Trophoblast cell (in vitro differentiated cells and primary cell): ENCODE measurements around the gene PPRC1.

Experiments
- DNase-seq, 2 donors: peaks; one replicate each; pipeline ENCODE4 v3.0.0-alpha.2; 2016
- H2AFZ ChIP-seq: 2 replicates; pipeline ENCODE4 v1.6.1; 2013; ENCODE audit warnings: low read length, moderate library complexity, mild to moderate bottlenecking; ENCODE audit not compliant: insufficient read depth, poor library complexity
- H2AK5ac ChIP-seq: 2 replicates; pipeline ENCODE4 v1.6.1; 2013; ENCODE audit warnings: mild to moderate bottlenecking, low read length
- H2BK120ac ChIP-seq: 2 replicates; pipeline ENCODE4 v1.6.1; 2013; ENCODE audit warnings: low read length, mild to moderate bottlenecking, moderate library complexity; ENCODE audit not compliant: insufficient read depth, poor library complexity
- H2BK12ac ChIP-seq: 2 replicates; pipeline ENCODE4 v1.6.1; 2013; ENCODE audit warnings: mild to moderate bottlenecking, low read length, moderate library complexity
- H2BK5ac ChIP-seq: 2 replicates; pipeline ENCODE4 v1.6.1; 2013; ENCODE audit warnings: low read length, low read depth, moderate library complexity, mild to moderate bottlenecking; ENCODE audit not compliant: poor library complexity
- H3K14ac ChIP-seq: 2 replicates; pipeline ENCODE4 v1.6.1; 2013; ENCODE audit warnings: mild to moderate bottlenecking, low read length
- H3K18ac ChIP-seq: 2 replicates; pipeline ENCODE4 v1.6.1; 2013; ENCODE audit warnings: mild to moderate bottlenecking, low read length
- H3K23ac ChIP-seq: 2 replicates; pipeline ENCODE4 v1.6.1; 2013; ENCODE audit warnings: low read length
- H3K27ac ChIP-seq: 2 replicates; pipeline ENCODE4 v1.5.1; 2013; ENCODE audit warnings: low read depth, mild to moderate bottlenecking, inconsistent platforms, low read length, moderate library complexity
- H3K27me3 ChIP-seq: 2 replicates; pipeline ENCODE4 v1.6.1; 2013; ENCODE audit warnings: inconsistent platforms, mild to moderate bottlenecking, low read length, moderate library complexity; ENCODE audit not compliant: insufficient read depth
- H3K36me3 ChIP-seq, 2 experiments: 1 replicate in 1 of 2; 2 replicates in 1 of 2; pipeline ENCODE4 v1.6.1; 2013; ENCODE audit warnings: low read length in 2 of 2, mild to moderate bottlenecking in 2 of 2, moderate library complexity in 1 of 2; ENCODE audit not compliant: insufficient read depth in 2 of 2, control insufficient read depth in 1 of 2
- H3K4ac ChIP-seq: 2 replicates; pipeline ENCODE4 v1.6.1; 2013; ENCODE audit warnings: low read depth, mild to moderate bottlenecking, low read length, moderate library complexity
- H3K4me1 ChIP-seq, 2 experiments: 1 replicate in 1 of 2; 2 replicates in 1 of 2; pipeline ENCODE4 v1.6.1; 2013; ENCODE audit warnings: low read length in 2 of 2, mild to moderate bottlenecking in 2 of 2, moderate library complexity in 1 of 2; ENCODE audit not compliant: insufficient read depth in 2 of 2, control insufficient read depth in 1 of 2
- H3K4me2 ChIP-seq: 2 replicates; pipeline ENCODE4 v1.6.1; 2013; ENCODE audit warnings: inconsistent platforms, mild to moderate bottlenecking, low read length, moderate library complexity
- H3K4me3 ChIP-seq: 2 replicates; pipeline ENCODE4 v1.5.1; 2013; ENCODE audit warnings: mild to moderate bottlenecking, low read depth, low read length, inconsistent platforms
- H3K79me1 ChIP-seq: one replicate; pipeline ENCODE4 v1.6.1; 2013; ENCODE audit warnings: low read length
- H3K79me2 ChIP-seq: 2 replicates; pipeline ENCODE4 v1.6.1; 2013; ENCODE audit warnings: low read length, mild to moderate bottlenecking; ENCODE audit not compliant: control insufficient read depth, insufficient read depth, poor library complexity
- H3K9ac ChIP-seq: 2 replicates; pipeline ENCODE4 v1.6.1; 2013; ENCODE audit warnings: mild to moderate bottlenecking, low read length
- H3K9me3 ChIP-seq: 2 replicates; pipeline ENCODE4 v1.6.1; 2013; ENCODE audit warnings: low read depth, mild to moderate bottlenecking, control low read depth, inconsistent platforms, low read length; ENCODE audit not compliant: insufficient read depth
- H4K12ac ChIP-seq: 2 replicates; pipeline ENCODE4 v1.6.1; 2013; ENCODE audit warnings: low read depth, mild to moderate bottlenecking, low read length, moderate library complexity
- H4K8ac ChIP-seq: 2 replicates; pipeline ENCODE4 v1.6.1; 2013; ENCODE audit warnings: low read depth, mild to moderate bottlenecking, low read length, moderate library complexity
- H4K91ac ChIP-seq: one replicate; pipeline ENCODE4 v1.6.1; 2013; ENCODE audit warnings: low read depth, mild to moderate bottlenecking, low read length, moderate library complexity
- WGBS: extraction: QIAGEN DNeasy Blood & Tissue Kit; methylation state at CpG from one replicate; pipeline ENCODE4 v1.1.7; 2013; ENCODE audit warnings: missing lambda C conversion rate; ENCODE audit not compliant: insufficient read length, insufficient coverage; ENCODE audit errors: extremely low coverage; 5-methylcytosine and 5-hydroxymethylcytosine counted together

PPRC1 gene

DNA sequence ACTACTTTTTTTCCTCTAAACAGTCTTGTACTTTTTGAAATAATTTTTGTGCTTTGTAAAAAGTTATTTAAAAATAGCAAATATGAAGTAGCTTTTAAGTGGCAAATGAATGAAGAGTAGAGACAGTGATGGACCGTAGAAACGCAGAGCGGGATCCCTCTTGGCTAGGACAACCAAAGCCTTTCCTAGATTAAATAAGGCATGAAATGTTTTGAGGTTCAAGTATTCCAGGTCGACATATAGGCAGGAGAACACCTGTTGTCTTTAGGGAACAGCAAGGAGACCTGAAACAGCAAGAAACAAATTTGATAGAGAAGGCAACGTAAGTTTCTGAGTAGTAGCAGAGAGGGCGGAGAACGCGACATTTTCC is 662 bp upstream of the PPRC1 start:
- Histone ChIP-seq H2BK120ac (no peak overlapping the region), H3K9me3 (no peaks in the 10 kb centered on the region), H2BK5ac (no peak overlapping the region), H4K91ac (no peak overlapping the region), H3K79me2 (peaks cover 28% of the 10 kb centered on the region), H3K4ac (no peak overlapping the region), H3K36me3 (no peaks in the 10 kb centered on the region), H3K27me3 (no peaks in the 10 kb centered on the region), H3K4me1 (peaks cover 12 to 13% of the 10 kb centered on the region in 2 experiments), H2AK5ac (no peak overlapping the region), H3K79me1 (peaks cover 15% of the 10 kb centered on the region), H3K27ac (no peak overlapping the region), H2BK12ac (no peak overlapping the region), H3K18ac (no peak overlapping the region), H3K14ac (no peak overlapping the region), H3K9ac (no peak overlapping the region), H3K23ac (no peak overlapping the region), H3K4me3 (no peak overlapping the region), H3K4me2 (peak overlapping the region; percentile 81), H4K12ac (no peak overlapping the region), H4K8ac (peak overlapping the region; percentile 6), H2AFZ (peak overlapping the region; percentile 14)
- no peak for DNase-seq
- WGBS = no CpG with 5 or more reads among the region's 8 CpGs

DNA sequence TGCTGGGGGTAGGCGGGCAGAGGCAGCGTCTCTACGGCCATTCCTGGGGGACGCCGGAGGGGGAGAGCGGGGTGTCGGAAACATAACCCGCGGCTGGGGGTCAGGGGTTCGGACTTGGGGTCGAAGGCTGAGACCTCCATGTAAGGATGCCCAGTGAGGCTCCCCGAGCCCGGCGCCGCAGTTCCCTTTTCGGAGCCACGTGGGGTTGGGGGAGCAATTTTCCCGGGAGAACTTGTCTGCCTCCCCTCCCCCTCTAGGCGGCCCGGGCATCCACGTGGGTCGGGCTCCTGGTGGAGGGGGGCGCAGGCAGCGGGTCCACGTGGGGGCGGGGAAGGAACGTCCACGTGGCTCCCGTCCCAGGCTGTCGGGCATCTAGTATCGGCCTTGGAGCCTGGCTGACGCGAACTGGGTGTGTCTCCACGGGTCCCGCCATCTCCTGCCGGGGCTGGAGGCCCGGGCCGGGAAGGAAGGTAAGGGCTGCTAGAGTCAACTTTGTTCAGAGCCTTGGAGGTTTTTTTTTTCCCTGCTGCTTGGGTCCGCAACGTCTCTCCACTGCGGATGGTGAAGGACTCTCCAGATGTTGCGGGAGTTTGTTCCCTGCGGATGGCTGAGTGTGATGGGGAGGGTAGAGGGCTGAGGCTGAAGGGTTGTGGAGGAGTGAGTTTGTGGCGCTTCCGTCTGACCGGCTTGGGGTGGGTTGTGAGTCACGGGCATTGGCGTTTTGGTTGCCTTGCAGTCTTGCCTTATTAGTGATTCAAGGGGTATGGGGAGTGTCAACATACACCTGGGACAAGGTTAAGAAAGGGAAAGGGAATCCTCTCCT is 744 bp downstream of the PPRC1 start:
- Histone ChIP-seq H3K23ac (peak overlapping the region; percentile 25), H3K14ac (peak overlapping the region; percentile 95), H3K27me3 (no peaks in the 10 kb centered on the region), H2BK5ac (peak overlapping the region; percentile 66), H3K4me3 (peak overlapping the region; percentile 96), H3K79me2 (peaks cover 28% of the 10 kb centered on the region), H3K79me1 (peaks cover 10% of the 10 kb centered on the region), H4K8ac (peak overlapping the region; percentile 83), H4K12ac (peak overlapping the region; percentile 83), H3K27ac (peak overlapping the region; percentile 75), H2BK120ac (peak overlapping the region; percentile 87), H2AFZ (peak overlapping the region; percentile 81), H3K9ac (peak overlapping the region; percentile 93), H3K4me2 (peak overlapping the region; percentile 81), H2BK12ac (no peak overlapping the region), H3K4ac (peak overlapping the region; percentile 95), H2AK5ac (peak overlapping the region; percentile 82), H3K4me1 (peaks cover 4 to 9% of the 10 kb centered on the region in 2 experiments), H3K9me3 (no peaks in the 10 kb centered on the region), H3K18ac (peak overlapping the region; percentile 76), H3K36me3 (peaks cover 10 to 11% of the 10 kb centered on the region in 2 experiments), H4K91ac (peak overlapping the region; percentile 90)
- peak; percentile 72 to 78 for DNase-seq
- WGBS = no CpG with 5 or more reads among the region's 48 CpGs

DNA sequence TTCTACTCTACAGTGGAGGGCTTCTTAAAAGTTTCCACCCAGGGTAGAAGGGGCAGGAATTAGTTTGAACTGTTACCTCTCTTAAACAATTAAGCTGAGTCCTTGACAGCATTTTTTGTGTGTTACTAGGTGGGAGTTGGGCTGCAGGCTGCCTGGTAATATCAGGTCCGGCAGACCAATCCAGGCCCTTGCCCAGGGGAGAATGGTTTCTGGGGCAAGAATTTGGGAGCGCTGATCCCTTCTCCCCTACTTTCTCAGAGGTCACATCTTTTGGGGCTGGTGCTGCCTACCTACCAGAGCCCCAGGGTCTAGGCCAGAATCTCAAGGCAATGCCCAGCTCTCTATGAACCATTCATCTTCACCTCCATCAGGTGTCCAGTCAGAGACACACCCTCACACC is 1.6 kb downstream of the PPRC1 start:
- peaks cover 4 to 9% of the 10 kb centered on the region in 2 experiments for H3K4me1 ChIP-seq
- H4K12ac ChIP-seq = no peak overlapping the region
- no peak overlapping the region for H2AFZ ChIP-seq
- H2BK5ac ChIP-seq = no peak overlapping the region
- no peak overlapping the region for H4K91ac ChIP-seq
- H3K18ac ChIP-seq = no peak overlapping the region
- no peak overlapping the region for H3K14ac ChIP-seq
- H3K23ac ChIP-seq = no peak overlapping the region
- no peak for DNase-seq
- no peak overlapping the region for H4K8ac ChIP-seq
- no peak overlapping the region for H2AK5ac ChIP-seq
- peaks cover 18 to 19% of the 10 kb centered on the region in 2 experiments for H3K36me3 ChIP-seq
- H3K79me1 ChIP-seq = peaks cover 10% of the 10 kb centered on the region
- H3K27me3 ChIP-seq = no peaks in the 10 kb centered on the region
- peak overlapping the region; percentile 81 for H3K4me2 ChIP-seq
- no CpG with 5 or more reads among the region's 2 CpGs for WGBS
- H2BK12ac ChIP-seq = no peak overlapping the region
- no peak overlapping the region for H3K4me3 ChIP-seq
- peak overlapping the region; percentile 95 for H3K4ac ChIP-seq
- H2BK120ac ChIP-seq = no peak overlapping the region
- H3K79me2 ChIP-seq = peaks cover 28% of the 10 kb centered on the region
- H3K9ac ChIP-seq = no peak overlapping the region
- peaks cover 1% of the 10 kb centered on the region for H3K9me3 ChIP-seq
- H3K27ac ChIP-seq = no peak overlapping the region

DNA sequence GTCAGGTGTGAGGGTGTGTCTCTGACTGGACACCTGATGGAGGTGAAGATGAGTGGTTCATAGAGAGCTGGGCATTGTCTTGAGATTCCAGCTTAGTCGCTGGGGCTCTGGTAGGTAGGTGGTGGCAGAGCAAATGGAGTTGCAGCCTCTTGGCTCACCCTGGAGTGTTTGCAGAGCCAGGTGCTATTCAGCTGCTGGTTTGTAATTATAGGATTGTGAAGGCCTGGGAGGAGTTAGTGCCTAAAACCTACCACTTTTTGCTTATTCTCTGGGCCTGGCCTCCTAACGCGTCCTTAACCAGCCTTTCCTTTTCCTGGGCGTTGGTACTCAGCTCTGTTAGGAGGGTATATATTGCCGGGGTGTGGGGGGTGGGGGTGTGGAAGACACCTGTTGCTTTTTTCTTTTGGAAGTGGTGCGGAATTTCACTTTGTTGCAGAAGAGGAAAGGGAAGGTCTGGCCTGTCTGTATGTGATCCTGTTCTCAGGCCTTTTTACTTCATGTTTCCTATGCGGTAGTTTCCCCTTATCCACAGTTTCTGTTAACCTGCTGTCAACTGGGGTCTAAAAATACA is 3.2 kb downstream of the PPRC1 start:
- H3K27ac ChIP-seq = no peak overlapping the region
- H2BK120ac ChIP-seq = no peak overlapping the region
- H2BK5ac ChIP-seq = no peak overlapping the region
- H3K9me3 ChIP-seq = peaks cover 4% of the 10 kb centered on the region
- no peak overlapping the region for H3K23ac ChIP-seq
- H4K8ac ChIP-seq = no peak overlapping the region
- no peak overlapping the region for H4K91ac ChIP-seq
- peaks cover 35% of the 10 kb centered on the region in 2 experiments for H3K36me3 ChIP-seq
- H3K14ac ChIP-seq = no peak overlapping the region
- H3K4me2 ChIP-seq = peak overlapping the region; percentile 12
- DNase-seq = no peak
- H3K4me1 ChIP-seq = peaks cover 4 to 9% of the 10 kb centered on the region in 2 experiments
- H2AK5ac ChIP-seq = no peak overlapping the region
- H3K4me3 ChIP-seq = no peak overlapping the region
- no CpG with 5 or more reads among the region's 7 CpGs for WGBS
- no peak overlapping the region for H4K12ac ChIP-seq
- H3K9ac ChIP-seq = peak overlapping the region; percentile 31
- H3K79me1 ChIP-seq = peaks cover 10% of the 10 kb centered on the region
- H3K18ac ChIP-seq = no peak overlapping the region
- H2BK12ac ChIP-seq = no peak overlapping the region
- H2AFZ ChIP-seq = no peak overlapping the region
- H3K27me3 ChIP-seq = no peaks in the 10 kb centered on the region
- peaks cover 28% of the 10 kb centered on the region for H3K79me2 ChIP-seq
- peak overlapping the region; percentile 89 for H3K4ac ChIP-seq
